ENCODE data around the gene APP.

The APP gene

GRCh38 chr21:25905126-25905525 is 265.4 kb downstream of the APP start:
- H3K4me1 ChIP-seq (ENCODE audit: control insufficient read depth, insufficient read depth, low read length): no peaks in the 10 kb centered on the region
- H3K27me3 ChIP-seq (ENCODE audit: control insufficient read depth in 1 of 2, insufficient read depth in 2 of 2, low read length in 2 of 2): no peaks in the 10 kb centered on the region
- H3K9me3 ChIP-seq (ENCODE audit: control insufficient read depth in 2 of 2, low read length in 2 of 2): no peaks in the 10 kb centered on the region
- H3K36me3 ChIP-seq (ENCODE audit: control insufficient read depth in 2 of 2, insufficient read depth in 2 of 2, low read length in 2 of 2): peaks cover 4% of the 10 kb centered on the region in 2 donors
- H3K4me3 ChIP-seq (ENCODE audit: low read length in 2 of 2): no peak overlapping the region
- H3K27ac ChIP-seq (ENCODE audit: low read length): no peak overlapping the region
- H3K9ac ChIP-seq (ENCODE audit: low read length in 2 of 2): no peak overlapping the region

GRCh38 chr21:25904044-25904695 is 266.4 kb downstream of the APP start:
- H3K9me3 ChIP-seq (ENCODE audit: control insufficient read depth in 2 of 2, low read length in 2 of 2): no peaks in the 10 kb centered on the region
- H3K4me3 ChIP-seq (ENCODE audit: low read length in 2 of 2): no peak overlapping the region
- H3K27ac ChIP-seq (ENCODE audit: low read length): no peak overlapping the region
- H3K4me1 ChIP-seq (ENCODE audit: control insufficient read depth, insufficient read depth, low read length): no peaks in the 10 kb centered on the region
- no peaks in the 10 kb centered on the region for H3K27me3 ChIP-seq (ENCODE audit: control insufficient read depth in 1 of 2, insufficient read depth in 2 of 2, low read length in 2 of 2)
- no peak overlapping the region for H3K9ac ChIP-seq (ENCODE audit: low read length in 2 of 2)
- H3K36me3 ChIP-seq (ENCODE audit: control insufficient read depth in 2 of 2, insufficient read depth in 2 of 2, low read length in 2 of 2): peaks cover 4% of the 10 kb centered on the region in 2 donors

- Histone ChIP-seq H3K27ac (ENCODE audit: low read length) (no peak overlapping the region), H3K4me3 (ENCODE audit: low read length in 2 of 2) (no peak overlapping the region), H3K27me3 (ENCODE audit: control insufficient read depth in 1 of 2, insufficient read depth in 2 of 2, low read length in 2 of 2) (no peaks in the 10 kb centered on the region), H3K4me1 (ENCODE audit: control insufficient read depth, insufficient read depth, low read length) (no peaks in the 10 kb centered on the region), H3K9ac (ENCODE audit: low read length in 2 of 2) (no peak overlapping the region), H3K9me3 (ENCODE audit: control insufficient read depth in 2 of 2, low read length in 2 of 2) (no peaks in the 10 kb centered on the region), H3K36me3 (ENCODE audit: control insufficient read depth in 2 of 2, insufficient read depth in 2 of 2, low read length in 2 of 2) (peaks cover 4% of the 10 kb centered on the region in 2 donors)
These were observed 267.0 kb downstream of the APP start for GRCh38 chr21:25903607-25904006.

- Histone ChIP-seq H3K27ac (ENCODE audit: low read length) (no peak overlapping the region), H3K9ac (ENCODE audit: low read length in 2 of 2) (no peak overlapping the region), H3K4me1 (ENCODE audit: control insufficient read depth, insufficient read depth, low read length) (no peaks in the 10 kb centered on the region), H3K4me3 (ENCODE audit: low read length in 2 of 2) (no peak overlapping the region), H3K27me3 (ENCODE audit: control insufficient read depth in 1 of 2, insufficient read depth in 2 of 2, low read length in 2 of 2) (no peaks in the 10 kb centered on the region), H3K36me3 (ENCODE audit: control insufficient read depth in 2 of 2, insufficient read depth in 2 of 2, low read length in 2 of 2) (peaks cover 4% of the 10 kb centered on the region in 2 donors), H3K9me3 (ENCODE audit: control insufficient read depth in 2 of 2, low read length in 2 of 2) (no peaks in the 10 kb centered on the region)
These were observed 269.1 kb downstream of the APP start for GRCh38 chr21:25901330-25901979.

- Histone ChIP-seq H3K27ac (ENCODE audit: low read length) (no peak overlapping the region), H3K36me3 (ENCODE audit: control insufficient read depth in 2 of 2, insufficient read depth in 2 of 2, low read length in 2 of 2) (peaks cover 0 to 2% of the 10 kb centered on the region in 2 donors), H3K27me3 (ENCODE audit: control insufficient read depth in 1 of 2, insufficient read depth in 2 of 2, low read length in 2 of 2) (no peaks in the 10 kb centered on the region)
These were observed 271.9 kb downstream of the APP start for GRCh38 chr21:25898671-25899070.

GRCh38 chr21:25897383-25897782 is 273.2 kb downstream of the APP start:
- H3K9ac ChIP-seq (ENCODE audit: low read length in 2 of 2): no peak overlapping the region
- H3K27ac ChIP-seq (ENCODE audit: low read length): no peak overlapping the region
- H3K27me3 ChIP-seq (ENCODE audit: control insufficient read depth in 1 of 2, insufficient read depth in 2 of 2, low read length in 2 of 2): no peaks in the 10 kb centered on the region
- no peaks in the 10 kb centered on the region for H3K4me1 ChIP-seq (ENCODE audit: control insufficient read depth, insufficient read depth, low read length)
- H3K9me3 ChIP-seq (ENCODE audit: control insufficient read depth in 2 of 2, low read length in 2 of 2): no peaks in the 10 kb centered on the region
- H3K36me3 ChIP-seq (ENCODE audit: control insufficient read depth in 2 of 2, insufficient read depth in 2 of 2, low read length in 2 of 2): no peaks in the 10 kb centered on the region
- no peak overlapping the region for H3K4me3 ChIP-seq (ENCODE audit: low read length in 2 of 2)

More at GRCh38 chr21:25898671-25899070, 271.9 kb downstream of the APP start:
- Histone ChIP-seq H3K4me3 (ENCODE audit: low read length in 2 of 2) (no peak overlapping the region), H3K4me1 (ENCODE audit: control insufficient read depth, insufficient read depth, low read length) (no peaks in the 10 kb centered on the region), H3K9me3 (ENCODE audit: control insufficient read depth in 2 of 2, low read length in 2 of 2) (no peaks in the 10 kb centered on the region), H3K9ac (ENCODE audit: low read length in 2 of 2) (no peak overlapping the region)

- Histone ChIP-seq H3K36me3 (ENCODE audit: control insufficient read depth in 2 of 2, insufficient read depth in 2 of 2, low read length in 2 of 2) (peaks cover under 1 to 1% of the 10 kb centered on the region in 2 donors), H3K27ac (ENCODE audit: low read length) (no peak overlapping the region), H3K9ac (ENCODE audit: low read length in 2 of 2) (no peak overlapping the region), H3K9me3 (ENCODE audit: control insufficient read depth in 2 of 2, low read length in 2 of 2) (no peaks in the 10 kb centered on the region), H3K4me1 (ENCODE audit: control insufficient read depth, insufficient read depth, low read length) (no peaks in the 10 kb centered on the region), H3K27me3 (ENCODE audit: control insufficient read depth in 1 of 2, insufficient read depth in 2 of 2, low read length in 2 of 2) (no peaks in the 10 kb centered on the region), H3K4me3 (ENCODE audit: low read length in 2 of 2) (no peak overlapping the region)
These were observed 274.0 kb downstream of the APP start for GRCh38 chr21:25896501-25897056.

- Histone ChIP-seq H3K27ac (ENCODE audit: low read length) (no peak overlapping the region), H3K9me3 (ENCODE audit: control insufficient read depth in 2 of 2, low read length in 2 of 2) (no peaks in the 10 kb centered on the region), H3K4me1 (ENCODE audit: control insufficient read depth, insufficient read depth, low read length) (no peaks in the 10 kb centered on the region), H3K27me3 (ENCODE audit: control insufficient read depth in 1 of 2, insufficient read depth in 2 of 2, low read length in 2 of 2) (no peaks in the 10 kb centered on the region), H3K9ac (ENCODE audit: low read length in 2 of 2) (no peak overlapping the region), H3K36me3 (ENCODE audit: control insufficient read depth in 2 of 2, insufficient read depth in 2 of 2, low read length in 2 of 2) (peaks cover 4% of the 10 kb centered on the region in 2 donors), H3K4me3 (ENCODE audit: low read length in 2 of 2) (no peak overlapping the region)
These were observed 274.9 kb downstream of the APP start for GRCh38 chr21:25895565-25896205.

- H3K36me3 ChIP-seq (ENCODE audit: control insufficient read depth in 2 of 2, insufficient read depth in 2 of 2, low read length in 2 of 2): peaks cover 4 to 12% of the 10 kb centered on the region in 2 donors
- no peaks in the 10 kb centered on the region for H3K27me3 ChIP-seq (ENCODE audit: control insufficient read depth in 1 of 2, insufficient read depth in 2 of 2, low read length in 2 of 2)
- no peaks in the 10 kb centered on the region for H3K9me3 ChIP-seq (ENCODE audit: control insufficient read depth in 2 of 2, low read length in 2 of 2)
- no peak overlapping the region for H3K4me3 ChIP-seq (ENCODE audit: low read length in 2 of 2)
- no peaks in the 10 kb centered on the region for H3K4me1 ChIP-seq (ENCODE audit: control insufficient read depth, insufficient read depth, low read length)
- H3K9ac ChIP-seq (ENCODE audit: low read length in 2 of 2): no peak overlapping the region
- H3K27ac ChIP-seq (ENCODE audit: low read length): no peak overlapping the region
These were observed 277.4 kb downstream of the APP start for GRCh38 chr21:25893191-25893590.

- Histone ChIP-seq H3K36me3 (ENCODE audit: control insufficient read depth in 2 of 2, insufficient read depth in 2 of 2, low read length in 2 of 2) (peaks cover 6 to 19% of the 10 kb centered on the region in 2 donors), H3K9me3 (ENCODE audit: control insufficient read depth in 2 of 2, low read length in 2 of 2) (no peaks in the 10 kb centered on the region), H3K4me3 (ENCODE audit: low read length in 2 of 2) (no peak overlapping the region), H3K9ac (ENCODE audit: low read length in 2 of 2) (no peak overlapping the region), H3K27me3 (ENCODE audit: control insufficient read depth in 1 of 2, insufficient read depth in 2 of 2, low read length in 2 of 2) (no peaks in the 10 kb centered on the region), H3K27ac (ENCODE audit: low read length) (no peak overlapping the region), H3K4me1 (ENCODE audit: control insufficient read depth, insufficient read depth, low read length) (no peaks in the 10 kb centered on the region)
These were observed 279.0 kb downstream of the APP start for GRCh38 chr21:25891596-25891995.
